Kasumi-1 (cell line): ENCODE measurements around the gene DNAH1.
A peak's percentile ranks its signal among the peaks of the same experiment; 100 is the strongest.

Source experiments
- DNase-seq, 2 experiments: peaks; one replicate each; lab custom pipeline; 2025; lab: John Stamatoyannopoulos, UW

DNAH1 gene

DNA sequence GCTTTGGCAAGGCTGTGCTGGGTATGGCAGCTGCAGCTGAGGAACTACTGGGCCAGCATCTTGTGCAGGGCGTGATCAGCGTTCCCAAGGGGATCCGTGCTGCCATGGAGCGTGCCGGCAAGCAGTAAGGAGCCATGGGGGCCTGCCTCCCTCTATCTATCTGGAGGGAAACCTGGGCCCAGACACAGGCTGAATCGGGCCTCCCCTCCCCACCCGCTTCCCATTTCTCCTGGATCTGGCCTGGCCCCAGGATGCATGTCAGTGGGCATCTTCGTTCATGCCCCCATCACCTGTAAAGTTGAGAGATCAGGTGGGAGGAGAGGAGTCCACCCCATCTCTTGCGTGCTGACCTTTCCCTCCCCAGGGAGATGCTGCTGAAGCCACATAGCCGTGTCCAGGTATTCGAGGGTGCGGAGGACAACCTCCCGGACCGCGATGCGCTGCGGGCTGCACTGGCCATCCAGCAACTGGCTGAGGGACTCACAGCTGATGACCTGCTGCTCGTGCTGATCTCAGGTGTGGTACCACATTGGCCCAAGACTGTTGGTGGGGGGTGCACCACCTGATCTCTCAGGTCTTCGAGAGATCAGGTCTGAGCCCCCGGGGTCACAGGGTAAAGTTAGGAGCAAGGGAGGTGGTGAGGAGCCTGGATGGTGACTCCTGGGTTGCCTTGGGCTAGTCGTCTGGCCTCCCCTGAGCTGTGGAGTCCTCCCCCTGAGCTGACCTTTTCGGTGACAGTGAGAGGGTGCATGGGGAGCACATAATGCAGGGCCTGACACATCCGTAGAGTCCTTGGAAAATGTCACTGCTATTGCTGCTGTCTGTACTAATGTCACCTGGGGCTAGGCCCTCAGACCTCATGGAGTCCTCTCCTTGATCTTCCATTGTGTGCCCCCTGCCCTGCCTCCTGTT, 25.3 kb upstream of the DNAH1 start:
- no peak for DNase-seq

DNA sequence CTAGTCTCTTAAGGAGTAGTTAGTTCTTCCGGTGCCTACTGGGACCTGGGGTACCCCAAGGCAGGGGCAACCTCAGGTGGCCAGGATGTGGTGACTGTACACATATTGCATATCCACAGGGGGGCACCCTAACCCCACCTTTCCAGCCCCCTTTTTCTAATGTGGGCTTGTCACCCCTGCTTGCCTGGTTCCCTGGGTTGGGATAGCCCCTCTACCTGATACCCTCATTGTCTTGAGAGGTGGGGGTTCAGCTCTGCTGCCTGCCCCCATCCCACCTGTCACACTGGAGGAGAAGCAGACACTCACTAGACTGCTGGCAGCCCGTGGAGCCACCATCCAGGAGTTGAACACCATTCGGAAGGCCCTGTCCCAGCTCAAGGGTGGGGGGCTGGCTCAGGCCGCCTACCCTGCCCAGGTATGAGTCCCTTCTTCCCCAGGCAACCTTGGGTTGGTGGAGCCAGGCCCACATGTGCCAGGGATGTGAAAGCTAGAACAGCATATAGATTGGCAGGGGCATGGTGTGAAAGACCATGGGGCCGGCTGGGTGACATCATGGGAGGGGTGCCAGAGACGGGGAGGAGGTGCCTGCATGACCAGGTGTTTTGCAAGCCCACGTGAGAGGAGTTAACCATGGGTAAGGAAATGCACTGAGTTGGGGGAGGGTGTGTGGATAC, 24.5 kb upstream of the DNAH1 start:
- DNase-seq = peak; percentile 30 to 31

DNA sequence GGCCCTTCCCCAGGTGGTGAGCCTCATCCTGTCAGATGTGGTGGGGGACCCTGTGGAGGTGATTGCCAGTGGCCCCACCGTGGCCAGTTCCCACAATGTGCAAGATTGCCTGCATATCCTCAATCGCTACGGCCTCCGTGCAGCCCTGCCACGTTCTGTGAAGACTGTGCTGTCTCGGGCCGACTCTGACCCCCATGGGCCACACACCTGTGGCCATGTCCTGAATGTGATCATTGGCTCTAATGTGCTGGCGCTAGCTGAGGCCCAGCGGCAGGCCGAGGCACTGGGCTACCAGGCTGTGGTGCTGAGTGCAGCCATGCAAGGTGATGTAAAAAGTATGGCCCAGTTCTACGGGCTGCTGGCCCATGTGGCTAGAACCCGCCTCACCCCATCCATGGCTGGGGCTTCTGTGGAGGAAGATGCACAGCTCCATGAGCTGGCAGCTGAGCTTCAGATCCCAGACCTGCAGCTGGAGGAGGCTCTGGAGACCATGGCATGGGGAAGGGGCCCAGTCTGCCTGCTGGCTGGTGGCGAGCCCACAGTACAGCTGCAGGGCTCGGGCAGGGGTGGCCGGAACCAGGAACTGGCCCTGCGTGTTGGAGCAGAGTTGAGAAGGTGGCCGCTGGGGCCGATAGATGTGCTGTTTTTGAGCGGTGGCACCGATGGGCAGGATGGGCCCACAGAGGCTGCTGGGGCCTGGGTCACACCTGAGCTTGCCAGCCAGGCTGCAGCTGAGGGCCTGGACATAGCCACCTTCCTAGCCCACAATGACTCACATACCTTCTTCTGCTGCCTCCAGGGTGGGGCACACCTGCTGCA, 23.7 kb upstream of the DNAH1 start:
- no peak for DNase-seq

DNA sequence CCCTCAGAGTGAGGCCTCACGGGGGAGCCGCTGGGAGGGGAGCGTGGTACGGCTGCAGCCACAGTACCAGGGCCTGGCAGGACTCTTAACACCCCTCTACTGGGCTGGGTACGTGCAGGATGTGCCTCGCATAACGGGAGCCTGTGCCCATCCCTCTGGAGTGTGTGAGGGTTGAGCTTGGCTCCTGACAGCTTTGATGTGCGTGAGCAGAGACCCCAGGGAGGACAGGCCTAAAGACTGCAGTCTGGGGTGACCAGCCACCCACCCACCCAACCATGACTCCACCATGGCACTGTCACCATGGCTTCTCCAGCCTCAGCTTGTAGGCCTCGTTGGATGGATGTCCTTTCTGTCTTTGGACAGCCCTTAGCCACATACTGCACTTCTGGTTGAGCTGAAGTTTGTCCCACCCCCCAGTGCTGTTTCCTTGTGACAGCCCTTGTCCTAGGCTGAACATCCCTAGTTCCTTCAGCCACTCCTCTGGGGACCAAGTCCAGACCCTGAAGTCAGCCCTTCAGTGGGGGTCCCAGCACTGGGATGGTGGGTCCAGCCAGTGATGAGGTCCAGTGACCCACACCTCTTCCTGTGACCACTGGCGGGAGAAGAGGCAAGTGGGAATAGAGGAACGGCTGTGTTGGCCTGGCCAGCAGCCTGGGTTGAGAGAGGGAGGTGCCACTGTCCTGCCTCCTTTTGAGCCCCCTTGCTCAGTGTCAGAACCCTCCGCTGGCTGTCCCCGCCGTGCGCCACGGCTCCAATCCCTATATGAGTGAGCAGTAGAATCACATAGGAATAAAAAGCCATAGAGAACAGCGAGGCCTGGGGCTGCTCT, 22.4 kb upstream of the DNAH1 start:
- DNase-seq = no peak

DNA sequence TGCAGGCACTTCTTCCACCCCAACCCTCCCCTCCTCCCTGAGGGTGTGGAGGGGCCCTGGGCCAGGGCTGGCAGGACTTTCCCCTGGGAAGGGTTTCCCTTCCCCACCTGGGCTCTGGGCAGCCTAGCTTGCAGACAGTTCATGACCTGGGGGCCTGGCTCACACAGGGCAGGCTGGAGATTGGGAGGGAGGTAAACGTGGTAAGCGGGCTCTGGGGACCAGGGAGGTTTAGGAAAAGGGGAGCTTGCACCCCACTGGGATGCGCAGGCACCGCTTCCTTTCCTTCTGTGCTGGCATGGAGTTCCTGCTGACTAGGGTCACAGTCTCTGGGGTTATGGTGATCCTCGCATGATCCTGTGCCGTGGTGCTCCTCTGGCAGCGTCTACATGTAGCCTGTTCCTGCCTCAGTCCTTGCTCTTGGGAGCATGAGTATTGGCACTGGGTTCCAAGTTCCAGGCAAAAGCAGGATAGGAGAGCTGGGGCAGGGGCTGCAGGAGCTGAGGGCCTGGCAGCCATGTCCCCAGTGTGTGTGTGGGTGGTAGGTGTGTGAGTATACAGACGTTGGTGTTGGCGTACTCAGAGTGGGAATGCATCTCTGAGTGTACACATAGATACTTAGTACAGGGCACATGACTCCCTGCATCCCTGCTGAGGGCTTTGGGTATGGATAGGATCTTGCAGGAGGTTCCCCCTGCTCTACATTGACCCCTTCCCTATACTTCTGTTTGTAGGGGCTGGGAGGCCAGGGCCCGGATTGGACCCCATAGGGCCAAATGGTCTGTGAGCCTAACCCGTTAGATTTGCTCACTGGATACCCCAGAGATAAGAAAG, 21.6 kb upstream of the DNAH1 start:
- no peak for DNase-seq

DNA sequence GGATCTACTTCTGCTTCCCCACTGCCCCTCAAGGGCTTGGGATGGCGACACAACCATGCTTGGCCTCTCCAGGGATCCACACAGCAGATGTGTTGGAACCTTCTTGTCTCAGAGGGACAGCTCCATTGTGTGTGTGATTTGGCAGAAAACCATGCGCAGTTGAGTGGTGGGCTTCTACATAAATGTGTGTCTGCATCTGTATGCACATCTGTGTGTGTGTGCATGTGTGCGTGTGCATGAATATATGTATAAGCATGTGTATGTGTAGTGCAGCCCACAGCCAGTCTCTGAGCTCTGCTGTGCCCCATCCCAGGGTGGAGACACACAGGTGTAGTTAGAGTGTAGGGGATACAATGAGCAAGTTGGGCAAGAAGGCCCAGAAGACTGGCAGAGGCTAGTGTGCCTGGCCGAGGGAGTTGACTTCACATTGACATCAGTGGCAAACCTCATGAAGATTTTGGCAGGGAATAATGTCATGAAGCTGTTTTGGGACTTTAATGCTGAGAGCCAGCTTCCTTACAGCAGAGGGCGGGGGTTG, 20.4 kb upstream of the DNAH1 start:
- no peak for DNase-seq

DNA sequence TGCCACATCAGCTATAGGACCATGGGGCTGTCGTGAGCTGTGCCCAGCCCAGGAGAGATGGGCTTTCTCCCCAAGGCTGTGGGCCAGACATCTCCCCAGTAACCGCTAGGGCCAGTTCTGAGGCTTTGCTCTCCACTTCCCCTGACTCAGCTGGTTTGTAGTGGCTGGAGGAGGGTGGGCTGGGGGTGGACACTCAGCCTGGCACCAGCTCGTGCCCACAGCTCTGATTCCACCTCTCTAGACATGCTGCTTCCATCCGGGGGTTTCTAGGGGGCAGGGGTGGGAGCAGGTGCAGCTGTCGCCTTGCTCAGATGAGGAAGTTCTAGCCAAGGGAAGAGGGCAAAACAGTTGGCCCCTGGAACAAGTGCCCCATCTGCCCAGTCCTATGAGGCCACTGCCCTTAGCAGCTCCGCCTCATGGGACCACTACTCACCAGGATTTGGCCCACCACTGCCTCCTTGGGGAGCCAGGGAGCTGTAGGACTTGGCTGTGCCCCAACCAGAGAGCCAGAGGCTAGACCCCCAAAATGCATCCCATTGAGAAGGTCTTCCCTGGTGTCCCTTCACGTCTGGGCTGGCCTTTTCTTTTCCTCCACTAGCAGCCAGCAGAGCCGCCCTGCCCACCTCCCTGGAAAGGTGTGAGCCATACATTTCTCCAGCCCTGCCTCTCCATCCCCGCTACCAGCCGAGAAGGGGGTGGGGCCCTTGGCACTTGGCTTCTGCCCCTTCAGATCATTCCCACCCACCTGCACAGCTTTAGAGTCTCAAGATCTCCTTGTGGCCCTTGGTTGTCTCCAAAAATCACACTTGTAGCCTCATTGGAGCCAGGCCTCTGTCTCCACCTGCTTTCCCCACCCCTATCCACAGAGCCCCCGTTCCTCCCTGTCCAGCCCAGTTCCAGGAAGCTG, 18.6 kb upstream of the DNAH1 start:
- no peak for DNase-seq

DNA sequence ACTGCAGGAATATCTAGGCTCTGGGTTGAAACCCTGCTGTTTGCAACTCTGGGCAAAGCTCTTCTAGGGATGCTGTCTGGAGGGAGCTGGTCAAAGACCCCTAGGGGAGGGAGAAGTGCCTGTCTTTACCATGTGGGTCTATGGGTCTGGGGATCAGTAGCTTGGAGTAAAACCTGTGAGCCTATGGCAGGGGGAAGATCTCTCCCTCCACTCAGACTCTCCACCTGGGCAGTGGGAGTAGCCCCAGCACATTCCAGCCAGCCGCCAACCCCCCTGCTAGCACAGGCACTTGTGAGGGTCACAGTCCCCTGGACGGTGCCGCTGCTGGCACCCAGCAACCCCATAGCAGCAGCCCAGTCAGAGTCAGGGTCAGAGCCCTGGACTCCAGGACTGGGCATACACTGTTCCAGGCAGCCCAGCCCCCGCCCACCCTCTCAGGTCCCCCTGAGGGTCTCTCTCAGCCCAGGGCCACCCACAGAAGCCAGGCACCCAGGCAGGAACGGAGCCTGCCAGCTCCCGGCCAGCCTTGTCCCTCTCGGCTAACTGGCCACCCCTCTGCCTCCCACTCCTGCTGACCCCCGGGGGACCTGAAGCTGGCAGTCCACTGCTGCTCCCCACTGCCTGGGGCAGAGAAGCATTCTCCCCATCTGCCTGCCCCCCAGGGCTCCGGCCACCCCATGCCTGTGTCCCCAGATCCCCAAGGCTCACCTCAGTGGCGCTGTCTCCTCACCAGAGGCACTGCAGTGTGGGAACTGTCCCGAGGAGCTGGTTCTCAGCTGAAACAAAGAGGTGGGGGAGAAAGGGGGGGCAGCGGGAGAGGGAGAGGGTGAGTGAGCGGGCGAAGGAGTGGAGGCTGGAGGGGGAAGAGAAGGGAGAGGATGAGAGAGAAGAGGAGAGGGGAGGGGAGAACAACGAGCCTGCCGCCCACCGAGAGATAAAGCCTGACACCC, 17.7 kb upstream of the DNAH1 start:
- no peak for DNase-seq

DNA sequence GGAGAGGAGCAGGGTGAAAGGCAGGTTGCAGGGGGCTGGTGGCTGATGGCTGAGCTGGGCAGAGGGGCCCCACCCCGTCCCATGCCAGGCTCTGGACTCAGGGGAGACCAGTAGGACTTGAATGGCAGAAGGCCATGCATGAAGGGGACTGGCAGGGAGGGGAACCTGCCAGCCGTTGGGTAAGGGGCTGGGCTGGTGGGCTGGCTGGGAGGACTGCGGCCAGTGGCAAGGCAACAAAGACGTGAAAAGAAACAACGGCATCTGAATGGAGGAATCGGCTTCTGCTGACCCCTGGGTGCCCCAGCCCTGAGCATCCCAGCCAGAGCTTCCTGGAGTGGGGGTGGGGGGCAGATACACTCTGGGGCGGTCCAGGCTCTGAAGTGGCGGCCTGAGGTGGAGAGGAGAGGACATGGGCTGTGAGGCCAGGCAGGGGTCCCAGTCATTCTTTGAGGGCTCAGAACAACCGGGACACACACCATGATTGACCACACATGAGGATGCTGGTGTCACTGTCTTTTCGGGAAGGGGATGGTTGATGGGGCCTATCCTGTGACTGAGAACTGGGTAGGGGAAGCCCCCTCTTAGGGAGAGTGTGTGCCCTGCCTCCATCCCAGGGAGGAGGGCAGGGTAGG, 16.8 kb upstream of the DNAH1 start:
- no peak for DNase-seq

DNA sequence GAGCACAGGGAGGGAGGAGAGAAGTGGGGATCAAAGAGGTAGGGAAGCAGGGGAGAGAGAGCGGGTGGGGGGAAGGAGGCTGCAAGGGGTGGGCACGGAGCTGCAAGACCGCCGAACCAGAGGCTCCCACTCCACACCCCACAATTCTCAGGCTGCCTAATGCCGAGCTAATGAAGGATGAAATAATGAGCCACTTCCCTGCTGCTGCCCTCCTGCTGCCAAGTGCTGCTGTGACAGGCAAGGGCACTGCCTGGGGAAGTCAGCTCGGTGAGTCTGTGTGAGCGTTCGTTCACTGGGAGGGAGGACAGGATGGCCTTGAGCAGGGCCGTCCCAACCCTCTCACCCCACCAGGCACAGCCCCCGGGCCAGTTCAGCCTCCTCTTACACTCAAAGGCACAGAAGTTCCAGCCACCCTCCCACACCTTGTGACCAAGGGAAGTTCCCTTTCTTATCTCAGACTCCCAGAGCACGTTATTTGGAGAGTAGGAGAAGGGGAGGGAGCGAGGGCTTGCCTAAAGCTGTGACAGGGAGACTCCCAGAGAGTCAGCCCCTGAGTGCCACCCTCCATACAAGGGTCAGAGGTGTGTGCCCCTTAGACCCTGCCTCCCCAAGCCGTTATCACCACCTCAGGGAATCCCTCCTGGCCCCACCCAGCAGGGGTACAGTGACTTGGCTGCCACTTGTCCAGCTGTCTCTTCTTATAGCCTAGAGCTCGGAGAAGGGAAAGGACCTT, 16.1 kb upstream of the DNAH1 start:
- peak; percentile 82 to 89 for DNase-seq

DNA sequence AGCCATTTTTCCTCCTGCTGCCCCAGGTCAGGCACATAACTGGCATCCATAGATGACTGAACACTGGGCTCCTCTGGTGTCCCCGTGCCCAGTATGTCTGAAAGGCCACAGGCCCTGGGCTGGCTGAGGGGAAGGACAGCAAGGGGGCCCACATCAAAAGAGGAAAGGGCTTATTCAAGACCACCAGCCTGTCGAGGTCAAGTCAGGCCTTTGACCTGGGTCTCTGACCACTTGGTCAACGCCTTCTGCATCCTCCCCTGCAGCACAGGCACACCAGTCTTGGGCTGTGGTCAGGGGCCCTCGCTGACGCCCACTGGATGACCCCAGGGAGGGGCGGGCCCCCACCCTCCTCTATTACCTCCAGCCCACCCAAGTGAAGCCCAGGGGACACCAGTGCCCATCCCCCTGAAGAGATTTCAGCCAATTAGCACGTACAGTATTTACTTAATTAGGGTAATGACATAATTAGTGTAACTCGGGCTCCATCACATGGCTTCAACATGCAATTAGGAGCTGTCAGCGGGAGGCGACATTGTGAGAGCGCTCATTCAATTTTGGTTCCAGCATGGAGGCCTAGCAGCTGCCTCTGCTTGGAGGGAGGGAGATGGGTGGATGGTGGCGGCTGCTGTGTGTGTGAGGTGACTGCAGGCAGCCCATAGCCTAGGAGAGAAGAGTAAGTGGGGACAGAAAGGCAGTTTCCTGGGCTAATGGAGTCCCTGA, 13.5 kb upstream of the DNAH1 start:
- DNase-seq = no peak

DNA sequence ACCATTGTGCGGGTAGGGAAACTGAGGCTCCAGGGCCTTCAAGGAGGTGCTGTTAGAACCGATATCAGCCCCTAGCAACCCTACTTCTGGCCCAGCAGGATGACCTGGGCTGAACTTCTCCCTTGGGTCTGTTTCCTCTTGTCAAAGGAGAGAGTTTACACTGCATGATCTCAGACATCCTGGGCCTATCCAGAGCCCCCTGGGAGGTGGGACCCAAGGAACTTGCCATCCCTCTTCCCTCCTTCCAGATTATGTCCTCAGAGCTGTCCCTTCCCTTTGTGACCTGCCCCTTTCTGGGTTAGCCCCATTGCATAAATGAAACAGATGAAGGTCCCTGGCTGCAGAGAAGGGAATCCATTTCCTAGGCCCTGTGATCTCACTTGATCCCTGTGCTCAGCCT, 12.3 kb upstream of the DNAH1 start:
- no peak for DNase-seq

DNA sequence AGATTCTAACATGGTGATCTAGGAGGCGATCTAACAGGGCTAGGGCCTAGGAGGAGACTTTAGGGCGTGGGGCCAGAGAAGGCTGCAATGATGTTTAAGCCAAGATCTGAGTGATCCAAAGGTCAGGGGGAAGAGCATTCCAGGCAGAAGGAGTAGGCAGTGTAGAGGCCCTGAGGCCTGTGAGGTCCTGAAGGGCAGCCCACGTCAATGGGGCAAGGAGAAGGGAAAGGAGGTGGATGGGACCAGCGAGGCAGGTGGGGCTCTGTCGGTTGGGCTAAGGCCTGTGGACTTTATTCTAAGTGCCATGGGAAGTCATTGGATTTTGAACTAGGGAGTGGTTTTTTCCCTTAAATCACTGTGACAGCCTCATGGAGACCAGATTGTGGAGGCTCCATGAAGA, 10.2 kb upstream of the DNAH1 start:
- no peak for DNase-seq

DNA sequence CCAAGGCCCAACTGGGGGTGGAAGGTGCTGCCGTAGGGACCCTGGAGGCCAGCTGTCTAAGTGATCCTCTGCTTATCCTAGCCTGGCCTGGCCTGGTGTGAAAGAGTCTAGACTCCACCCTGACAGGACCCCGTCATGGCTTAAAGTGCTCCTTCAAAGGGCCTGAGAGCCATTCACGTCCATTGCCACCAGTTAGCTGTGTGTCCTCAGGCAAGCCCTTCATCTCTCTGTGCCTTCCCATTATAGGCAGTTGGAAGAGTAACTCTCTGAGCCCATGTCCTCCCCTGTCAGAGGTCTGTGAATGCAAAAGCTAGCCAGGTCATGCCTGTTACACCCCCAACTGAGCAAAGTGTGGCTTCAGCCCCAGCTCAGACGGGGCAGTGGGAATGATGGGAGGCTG, 9.1 kb upstream of the DNAH1 start:
- DNase-seq = no peak

DNA sequence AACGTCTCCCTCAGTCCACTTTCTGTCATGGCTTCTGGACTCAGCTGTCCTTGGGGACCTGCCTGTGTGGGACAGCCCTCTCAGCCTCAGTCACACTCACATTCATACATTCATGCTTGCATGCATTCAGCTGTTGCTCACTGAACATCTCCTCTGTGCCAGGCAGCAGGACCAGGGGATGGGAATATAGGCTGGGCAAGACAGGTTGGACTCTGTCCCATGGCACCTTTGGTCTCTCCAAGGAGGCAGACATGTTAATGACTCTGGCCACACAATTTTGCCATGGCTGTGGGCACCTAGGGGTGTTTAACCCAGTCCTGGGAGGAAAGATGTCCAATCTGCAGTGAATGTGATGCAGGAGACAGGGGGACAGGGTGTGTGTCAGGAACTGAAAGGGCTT, 7.8 kb upstream of the DNAH1 start:
- no peak for DNase-seq

DNA sequence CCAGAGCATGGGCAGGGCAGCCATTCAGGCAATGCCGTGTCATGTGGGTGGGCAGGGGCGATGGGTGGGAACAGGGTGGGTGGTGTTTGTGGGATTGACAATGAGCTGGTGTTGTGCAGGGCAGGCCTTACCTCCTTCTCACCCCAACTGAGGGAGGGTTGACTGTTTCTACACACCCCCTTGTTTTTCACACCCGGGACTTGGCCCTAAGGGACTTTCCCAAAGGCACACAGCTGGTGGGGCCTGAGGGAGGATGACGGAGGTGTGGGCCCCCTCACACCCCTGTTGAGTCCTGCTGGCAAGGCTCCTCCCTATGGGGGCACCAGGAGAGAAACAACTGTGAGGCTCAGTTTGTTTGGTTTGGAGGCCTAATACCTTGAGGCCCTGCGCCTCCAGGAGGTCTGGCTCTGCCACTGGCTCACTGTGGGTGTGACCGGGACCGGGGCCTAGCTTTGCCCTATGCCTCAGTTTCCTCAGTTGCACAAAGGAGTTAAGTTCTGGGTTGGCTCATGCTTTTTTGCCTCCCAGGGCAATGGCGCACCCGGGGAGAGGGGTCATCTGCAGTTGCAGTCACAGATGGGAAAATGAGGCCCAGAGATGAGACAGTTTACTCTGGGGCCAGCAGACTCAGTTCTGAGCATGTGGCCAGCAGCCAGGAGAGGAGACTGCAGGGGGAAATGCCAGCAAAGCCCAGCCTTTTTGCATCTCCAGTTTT, 5.1 kb upstream of the DNAH1 start:
- DNase-seq = no peak
